GM18502 (cell line): ENCODE measurements around the gene UHMK1.
A peak's percentile ranks its signal among the peaks of the same experiment; 100 is the strongest.
"Not testable (repeated sequence)": the region's sequence is repeated elsewhere in the genome, so short reads cannot be mapped to it uniquely, and the experiment has no call there.

Source experiments
- ATAC-seq: cut with Tn5 transposase; IDR thresholded peaks from one replicate; pipeline ENCODE4 v1.9.1; 2021; ENCODE audit warnings: mild to moderate bottlenecking; ENCODE audit not compliant: unreplicated experiment, poor library complexity

Gene UHMK1

DNA sequence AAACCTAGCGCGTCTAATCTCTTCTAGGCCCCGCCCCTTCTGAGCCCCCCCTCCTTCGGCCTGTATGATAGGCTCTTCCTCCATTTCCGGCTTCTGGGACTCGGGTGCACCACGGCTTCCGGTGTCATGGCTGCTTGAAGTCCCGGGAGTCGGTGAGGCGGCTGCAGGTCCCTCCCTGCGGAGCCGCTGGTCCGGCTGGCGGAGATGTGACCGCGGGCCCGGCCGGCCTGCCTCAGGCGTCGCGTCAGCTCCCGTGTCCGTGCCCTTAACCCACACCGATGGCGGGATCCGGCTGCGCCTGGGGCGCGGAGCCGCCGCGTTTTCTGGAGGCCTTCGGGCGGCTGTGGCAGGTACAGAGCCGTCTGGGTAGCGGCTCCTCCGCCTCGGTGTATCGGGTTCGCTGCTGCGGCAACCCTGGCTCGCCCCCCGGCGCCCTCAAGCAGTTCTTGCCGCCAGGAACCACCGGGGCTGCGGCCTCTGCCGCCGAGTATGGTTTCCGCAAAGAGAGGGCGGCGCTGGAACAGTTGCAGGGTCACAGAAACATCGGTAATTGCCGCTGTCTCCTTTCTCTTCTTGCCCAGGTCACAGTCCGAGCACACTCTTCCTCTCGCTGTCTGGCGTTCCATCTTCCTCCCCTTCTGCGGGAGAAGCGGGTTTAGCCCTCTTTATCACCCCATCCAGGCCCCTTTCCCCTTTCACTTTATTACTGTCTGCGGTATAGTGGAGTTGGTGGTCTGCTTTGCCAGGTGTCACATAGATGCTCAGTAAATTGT lies at the start of gene UHMK1:
Gene UHMK1 (plus strand): TSS at position 96 of the 773 bp plus-strand sequence. CDS start 183 bp downstream, at position 279.
- peak; percentile 96 for ATAC-seq

GRCh38 chr1:162454361-162454760 lies 43.3 kb upstream of the UHMK1 start:
- not testable (repeated sequence) for ATAC-seq

GRCh38 chr1:162456323-162456722 lies 41.3 kb upstream of the UHMK1 start:
- ATAC-seq: no peak

DNA sequence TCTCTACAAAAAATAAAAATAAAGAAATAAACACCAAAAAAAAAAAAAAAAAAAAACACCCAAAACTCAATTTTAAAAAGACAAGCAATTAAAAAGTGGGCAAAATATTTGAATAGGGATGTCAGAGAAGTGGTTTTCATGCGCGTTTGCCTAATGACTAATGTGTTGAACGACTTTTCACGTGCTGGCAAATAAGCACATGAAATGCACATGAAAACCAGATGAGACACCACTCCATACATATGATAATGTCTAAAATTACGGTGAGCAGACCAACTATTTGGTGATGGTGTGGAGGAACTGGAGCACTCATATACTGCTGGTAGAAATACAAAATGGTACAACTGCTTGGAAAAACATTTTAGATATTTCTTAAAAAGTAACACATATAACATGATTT lies 39.4 kb upstream of the UHMK1 start:
- no peak for ATAC-seq

GRCh38 chr1:162462425-162462824 lies 35.2 kb upstream of the UHMK1 start:
- not testable (repeated sequence) for ATAC-seq

GRCh38 chr1:162463021-162463420 lies 34.6 kb upstream of the UHMK1 start:
- no peak for ATAC-seq

DNA sequence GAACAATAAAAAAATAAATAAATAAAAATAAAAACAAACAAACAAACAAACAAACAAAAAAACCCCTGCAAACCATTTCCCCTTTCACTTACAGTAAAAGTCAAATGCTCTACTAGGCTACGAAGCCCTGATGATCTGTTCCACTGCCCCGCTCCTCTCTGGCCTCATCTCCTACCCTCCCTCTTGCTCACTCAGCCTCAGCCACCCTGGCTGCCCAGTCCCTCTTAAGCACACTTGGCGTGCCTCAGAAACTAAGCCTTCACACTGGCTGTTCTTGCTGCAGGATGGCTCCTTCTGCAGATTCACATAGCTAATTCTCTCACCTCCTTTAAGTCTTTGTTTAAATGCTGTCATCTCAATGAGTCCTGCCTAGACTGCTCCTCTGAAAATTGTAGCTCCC lies 30.8 kb upstream of the UHMK1 start:
- ATAC-seq: no peak

DNA sequence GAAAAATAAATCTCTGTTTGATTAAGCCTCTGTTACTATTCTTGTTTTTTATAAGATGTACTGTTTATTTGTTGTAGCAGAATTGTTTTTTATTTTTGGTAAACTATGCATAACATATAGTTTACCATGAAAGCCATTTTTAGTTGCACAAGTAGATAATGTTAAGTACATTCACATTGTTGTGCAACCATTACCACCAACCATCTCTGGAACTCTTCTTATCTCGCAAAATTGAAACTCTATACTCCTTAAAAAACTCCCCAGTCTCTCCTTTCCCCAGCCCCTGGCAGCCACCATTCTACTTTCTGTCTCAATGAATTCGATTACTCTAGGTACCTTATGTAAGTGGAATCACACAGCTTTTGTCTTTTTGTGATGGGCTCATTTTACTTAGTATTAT lies 27.4 kb upstream of the UHMK1 start:
- no peak for ATAC-seq

DNA sequence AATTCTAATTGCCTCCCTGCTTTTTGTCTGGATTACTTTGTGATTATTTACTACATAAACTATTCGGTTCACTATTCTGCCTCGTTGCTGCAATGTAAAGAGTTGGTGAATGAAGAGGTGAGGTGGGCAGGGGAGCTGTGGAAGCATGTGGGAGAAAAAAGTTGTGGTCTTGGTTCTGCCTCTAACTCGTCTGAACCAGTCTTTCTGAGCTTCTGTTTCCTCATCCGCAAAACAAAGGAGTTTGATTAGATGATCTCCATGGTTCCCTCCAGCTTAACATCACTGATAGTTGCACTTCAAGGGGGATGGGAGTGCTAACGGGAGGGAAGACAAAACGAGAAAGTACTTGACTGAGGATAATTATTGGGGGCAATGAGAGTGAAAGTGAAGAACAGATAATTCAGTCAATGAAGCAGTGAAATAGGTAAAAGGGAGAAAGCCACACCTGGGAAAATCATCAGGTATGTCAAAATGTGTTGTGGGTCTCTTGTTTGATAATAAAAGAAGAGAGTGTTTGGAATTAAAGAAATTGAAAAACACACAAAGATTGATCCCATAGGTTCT lies 26.2 kb upstream of the UHMK1 start:
- ATAC-seq: no peak

DNA sequence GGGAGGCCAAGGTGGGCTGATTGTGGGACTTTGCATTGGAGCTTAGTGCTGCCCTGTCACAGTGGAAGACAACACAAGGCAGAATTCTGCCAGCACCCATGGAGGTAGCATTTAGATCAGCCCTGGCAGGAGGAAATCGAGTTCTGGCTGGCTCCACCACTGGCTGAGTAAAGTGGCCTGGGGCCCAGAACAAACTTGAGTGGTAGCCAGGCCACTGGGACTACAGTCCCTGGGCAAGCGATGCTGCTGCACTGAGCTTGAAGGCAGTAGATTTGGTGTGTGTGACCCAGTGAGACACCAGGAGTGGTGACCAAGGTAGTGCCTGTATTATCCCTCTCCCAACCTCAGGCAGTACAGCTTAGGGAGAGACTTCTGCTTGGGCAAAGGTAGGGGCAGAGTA lies 22.5 kb upstream of the UHMK1 start:
- ATAC-seq: no peak

DNA sequence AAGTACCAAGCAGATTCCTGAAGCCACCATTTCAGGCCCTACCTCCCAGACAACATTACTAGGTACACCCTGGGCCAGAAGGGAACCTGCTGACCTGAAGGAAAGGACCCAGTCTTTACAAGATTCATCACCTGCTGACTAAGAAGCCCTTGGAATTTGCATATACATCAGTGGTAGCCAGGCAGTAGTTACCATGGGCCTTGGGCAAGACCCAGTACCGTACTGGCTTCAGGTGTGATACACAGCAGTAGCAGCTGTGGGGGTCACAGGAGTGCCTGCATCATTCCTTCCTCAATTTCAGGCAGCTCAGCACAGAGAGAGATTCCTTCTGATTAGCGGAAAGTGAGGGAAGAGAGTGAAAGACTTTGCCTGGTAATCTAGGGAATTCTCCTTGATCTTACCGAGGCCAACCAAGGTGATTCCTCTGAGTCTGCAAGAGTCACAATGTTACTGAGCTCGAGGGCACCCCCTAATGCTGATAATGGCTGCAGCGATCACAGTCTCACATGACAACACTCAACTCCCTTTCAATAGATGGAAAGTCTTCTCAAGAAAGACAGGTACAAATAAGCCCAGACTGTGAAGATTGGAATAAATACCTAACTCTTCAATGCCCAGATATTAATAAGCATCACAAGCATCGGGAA lies 22.0 kb upstream of the UHMK1 start:
- ATAC-seq: no peak

GRCh38 chr1:162476620-162477019 lies 21.0 kb upstream of the UHMK1 start:
- no peak for ATAC-seq

DNA sequence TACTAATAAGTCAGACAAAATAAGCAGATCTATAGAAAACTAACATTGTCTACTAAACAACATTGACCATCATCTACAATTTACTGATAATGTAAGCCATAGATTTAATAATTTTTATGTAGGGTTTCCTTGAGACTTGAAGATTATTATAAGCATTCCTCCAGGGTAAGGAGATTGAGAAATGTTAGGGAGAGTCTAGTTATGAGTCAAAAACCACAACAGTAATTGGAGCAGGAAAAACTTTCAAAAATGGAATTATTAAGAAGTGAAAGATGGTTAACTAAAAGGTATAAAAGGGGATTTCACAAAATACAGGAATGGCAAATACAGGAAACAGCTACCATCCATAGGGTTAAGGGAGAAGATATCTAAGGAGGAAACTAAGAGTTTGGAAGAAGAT lies 12.4 kb upstream of the UHMK1 start:
- no peak for ATAC-seq

DNA sequence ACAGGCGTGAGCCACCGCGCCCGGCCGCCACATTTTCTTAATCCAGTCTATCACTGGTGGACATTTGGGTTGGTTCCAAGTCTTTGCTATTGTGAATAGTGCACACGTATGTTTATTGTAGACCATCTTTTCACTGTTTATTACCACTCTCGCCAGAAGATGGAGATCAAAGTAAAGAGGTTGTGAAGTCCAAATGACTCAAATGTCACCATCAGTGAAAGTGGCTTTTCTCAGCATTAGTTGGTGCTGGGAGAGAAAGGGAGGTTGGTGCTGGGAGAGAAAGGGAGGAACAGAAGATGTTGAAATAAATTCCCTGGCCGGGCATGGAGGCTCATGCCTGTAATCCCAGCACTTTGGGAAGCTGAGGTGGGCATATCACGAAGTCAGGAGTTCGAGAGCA lies 10.4 kb upstream of the UHMK1 start:
- ATAC-seq: no peak

DNA sequence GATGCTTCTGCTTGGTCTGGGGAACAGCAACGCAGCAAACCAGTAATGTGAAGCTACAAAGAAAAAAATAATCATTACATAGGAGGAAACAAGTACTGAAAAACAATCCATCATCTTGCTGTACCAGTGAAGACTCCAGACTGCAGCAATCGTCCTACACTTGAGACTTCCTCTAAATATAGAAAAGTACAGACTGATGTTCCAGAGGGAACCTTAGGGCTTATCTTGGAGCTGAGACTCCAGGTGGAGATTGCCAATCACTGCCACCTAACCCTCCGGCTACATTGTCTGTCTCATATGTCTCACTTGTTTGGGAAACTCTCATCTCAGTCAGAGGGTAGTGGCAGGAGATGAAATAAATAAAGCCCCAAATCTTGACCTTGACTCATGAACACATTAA lies 9.4 kb upstream of the UHMK1 start:
- no peak for ATAC-seq

DNA sequence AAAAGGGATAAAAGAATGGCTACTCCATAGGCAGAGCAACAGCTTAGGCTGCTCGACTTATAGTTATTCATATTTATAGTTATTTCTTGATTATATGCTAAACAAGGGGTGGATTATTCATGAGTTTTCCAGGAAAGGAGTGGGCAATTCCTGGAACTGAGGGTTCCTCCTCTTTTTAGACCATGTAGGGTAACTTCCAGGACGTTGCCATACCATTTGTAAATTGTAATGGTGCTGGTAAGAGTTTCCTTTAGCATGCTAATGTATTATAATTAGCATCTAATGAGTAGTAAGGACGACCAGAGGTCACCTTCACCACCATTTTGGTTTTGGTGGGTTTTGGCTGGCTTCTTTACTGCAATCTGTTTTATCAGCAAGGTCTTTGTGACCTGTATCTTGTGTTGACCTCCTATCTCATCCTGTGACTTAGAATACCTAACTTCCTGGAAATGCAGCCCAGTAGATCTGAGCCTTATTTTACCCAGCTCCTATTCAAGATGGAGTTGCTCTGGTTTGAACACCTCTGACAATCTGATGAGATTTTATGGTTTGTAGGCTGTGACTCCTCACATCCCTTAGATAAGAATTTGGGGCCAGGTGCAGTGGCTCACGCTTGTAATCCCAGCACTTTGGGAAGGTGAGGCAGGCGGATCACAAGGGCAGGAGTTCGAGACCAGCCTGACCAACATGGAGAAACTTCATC lies 1.9 kb upstream of the UHMK1 start:
- not testable (repeated sequence) for ATAC-seq

GRCh38 chr1:162497104-162497722 lies 405 bp upstream of the UHMK1 start:
- no peak for ATAC-seq

DNA sequence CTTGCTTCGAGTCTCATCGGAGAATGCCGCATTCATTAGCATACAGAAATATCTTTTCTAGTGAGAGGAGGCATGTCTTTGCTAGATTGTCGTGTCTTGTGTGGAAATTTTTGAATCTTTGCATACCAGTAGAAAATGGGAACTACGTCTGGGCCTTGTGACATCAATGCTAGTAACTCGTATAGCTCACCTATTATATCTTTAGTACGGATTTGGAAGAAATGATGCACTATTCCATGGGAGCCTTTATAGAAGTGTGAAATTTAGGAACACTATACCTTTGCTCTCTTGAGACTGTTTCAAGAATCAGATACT lies 835 bp downstream of the UHMK1 start:
- ATAC-seq: peak; percentile 25

- ATAC-seq: no peak
Observed at GRCh38 chr1:162500805-162501204, 3.2 kb downstream of the UHMK1 start.

DNA sequence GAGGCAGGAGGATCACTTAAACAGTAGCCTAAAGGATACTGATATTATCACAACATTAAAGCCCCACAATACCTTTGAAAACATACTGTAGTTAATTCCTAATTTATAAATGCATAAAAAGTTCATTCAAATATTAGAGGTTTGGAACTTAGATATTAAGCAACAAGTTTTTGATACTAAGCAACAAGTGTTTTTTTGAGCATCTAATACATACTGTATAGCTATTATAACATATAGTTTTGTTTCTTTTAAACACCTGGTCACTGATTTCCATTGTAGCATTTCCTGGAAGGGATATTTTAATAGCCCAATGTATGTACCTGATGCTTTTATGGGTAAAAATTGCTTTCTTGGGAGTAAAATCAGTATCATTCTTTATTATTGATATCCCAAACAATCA lies 4.5 kb downstream of the UHMK1 start:
- ATAC-seq: no peak

DNA sequence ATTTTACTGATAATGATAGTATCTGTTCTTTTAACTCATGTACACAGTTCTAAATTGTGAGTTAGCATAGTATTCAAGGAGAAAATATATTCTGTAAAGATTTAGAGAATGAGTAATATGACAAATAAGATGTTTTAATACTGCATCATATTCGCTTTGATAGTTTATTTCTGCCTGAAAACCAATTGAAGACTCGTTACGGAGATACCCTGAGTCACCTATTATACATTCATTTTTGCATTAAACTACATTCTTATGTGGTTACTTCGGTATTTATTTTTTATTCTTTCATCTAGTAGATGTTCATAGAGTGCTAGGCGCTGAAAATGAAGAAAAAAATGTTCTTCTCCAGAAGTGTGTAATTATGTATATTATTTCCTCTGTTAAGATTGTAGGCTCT lies 5.3 kb downstream of the UHMK1 start:
- ATAC-seq: no peak
